Measurements from ENCODE around the gene PRKAR1B.

The PRKAR1B gene

GRCh38 chr7:519484-520390, 207.3 kb downstream of the PRKAR1B start, which contains the start of gene PDGFA:
TSS of gene PDGFA (minus strand) at chr7:519846. CDS start at chr7:519001, 845 bp downstream.
- no peak for DNase-seq (ENCODE audit: low read depth)

GRCh38 chr7:518630-519483, 208.2 kb downstream of the PRKAR1B start:
- no peak for DNase-seq (ENCODE audit: low read depth)

- DNase-seq (ENCODE audit: low read depth), result no peak
Measured at GRCh38 chr7:517774-518629, 209.1 kb downstream of the PRKAR1B start.

- DNase-seq (ENCODE audit: low read depth), result no peak
Measured at GRCh38 chr7:516606-517456, 210.2 kb downstream of the PRKAR1B start.

- no peak for DNase-seq (ENCODE audit: low read depth)
Measured at GRCh38 chr7:516216-516605, 210.9 kb downstream of the PRKAR1B start.

- no peak for DNase-seq (ENCODE audit: low read depth)
Measured at GRCh38 chr7:515628-516027, 211.5 kb downstream of the PRKAR1B start.

- DNase-seq (ENCODE audit: low read depth), result no peak
Measured at GRCh38 chr7:514651-515598, 212.2 kb downstream of the PRKAR1B start.

- no peak for DNase-seq (ENCODE audit: low read depth)
Measured at GRCh38 chr7:514242-514641, 212.8 kb downstream of the PRKAR1B start.

GRCh38 chr7:513521-514166, 213.4 kb downstream of the PRKAR1B start:
- DNase-seq (ENCODE audit: low read depth), result no peak

- no peak for DNase-seq (ENCODE audit: low read depth)
Measured at GRCh38 chr7:512541-513311, 214.4 kb downstream of the PRKAR1B start.

- DNase-seq (ENCODE audit: low read depth), result no peak
Measured at GRCh38 chr7:512146-512510, 215.0 kb downstream of the PRKAR1B start.

- DNase-seq (ENCODE audit: low read depth), result no peak
Measured at GRCh38 chr7:511476-512145, 215.5 kb downstream of the PRKAR1B start.

GRCh38 chr7:510782-511281, 216.2 kb downstream of the PRKAR1B start:
- no peak for DNase-seq (ENCODE audit: low read depth)

GRCh38 chr7:510131-510481, 217.0 kb downstream of the PRKAR1B start:
- DNase-seq (ENCODE audit: low read depth), result no peak

GRCh38 chr7:509426-510130, 217.5 kb downstream of the PRKAR1B start:
- DNase-seq (ENCODE audit: low read depth), result no peak

- DNase-seq (ENCODE audit: low read depth), result no peak
Measured at GRCh38 chr7:508461-509170, 218.5 kb downstream of the PRKAR1B start.

All from stimulated activated CD8-positive, alpha-beta memory T cell treated with anti-CD3 and anti-CD28 coated beads, Interleukin-12 subunit alpha, Interleukin-12 subunit beta, amount 100 ng/mL, for 4 hours (primary cell).